ENCODE data around the gene OR1F1.

Gene OR1F1

DNA sequence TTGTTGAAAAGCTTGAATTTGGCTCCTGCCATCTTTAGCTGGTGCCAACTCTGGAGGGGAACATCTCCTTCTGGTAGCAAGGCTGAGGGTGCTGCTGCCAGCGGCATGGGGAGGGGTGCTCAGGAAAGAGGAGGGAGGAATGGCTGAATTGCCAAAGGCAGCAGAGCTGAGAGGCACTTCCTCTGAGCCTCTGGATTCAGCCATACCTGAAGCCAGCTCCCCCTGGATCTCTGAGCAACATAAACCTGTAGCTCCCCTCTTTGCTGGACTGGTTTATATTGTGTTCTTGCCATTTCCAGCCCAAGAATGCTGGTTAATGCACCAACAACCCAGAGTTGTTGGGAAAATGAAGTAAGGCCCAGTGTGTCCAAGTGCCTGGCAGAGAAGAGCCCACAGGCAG, 61.0 kb downstream of the OR1F1 start:
- DNase-seq (ENCODE audit: low read depth), result no peak

GRCh38 chr16:3249451-3249850, 61.4 kb downstream of the OR1F1 start:
- DNase-seq (ENCODE audit: low read depth), result no peak

- DNase-seq (ENCODE audit: low read depth), result no peak
These were observed 65.0 kb downstream of the OR1F1 start for GRCh38 chr16:3252967-3253366.

DNA sequence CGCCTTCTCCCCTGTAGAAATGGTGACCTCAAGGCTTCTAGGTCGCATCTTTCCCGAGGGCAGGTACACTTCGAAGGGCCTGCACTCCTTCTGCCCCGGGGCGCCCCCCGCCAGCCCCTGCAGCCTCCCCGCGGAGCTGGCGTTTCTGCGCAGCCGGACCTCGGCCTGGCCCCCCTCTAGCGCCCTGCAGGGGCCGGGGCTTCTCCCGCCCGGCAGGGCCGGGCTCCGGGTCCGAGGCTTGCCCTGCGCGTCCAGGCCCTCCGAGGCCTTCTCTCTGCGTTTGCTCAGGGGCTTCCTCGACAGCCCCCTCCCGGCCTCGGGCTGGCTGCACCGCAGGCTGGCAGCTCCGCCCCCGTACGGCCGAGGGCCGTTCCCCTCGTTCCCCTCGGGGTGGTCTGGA, 66.3 kb downstream of the OR1F1 start:
- DNase-seq (ENCODE audit: low read depth), result no peak

Data from GM04503 (cell line).